ENCODE data around the gene HBEGF.

Gene HBEGF

DNA sequence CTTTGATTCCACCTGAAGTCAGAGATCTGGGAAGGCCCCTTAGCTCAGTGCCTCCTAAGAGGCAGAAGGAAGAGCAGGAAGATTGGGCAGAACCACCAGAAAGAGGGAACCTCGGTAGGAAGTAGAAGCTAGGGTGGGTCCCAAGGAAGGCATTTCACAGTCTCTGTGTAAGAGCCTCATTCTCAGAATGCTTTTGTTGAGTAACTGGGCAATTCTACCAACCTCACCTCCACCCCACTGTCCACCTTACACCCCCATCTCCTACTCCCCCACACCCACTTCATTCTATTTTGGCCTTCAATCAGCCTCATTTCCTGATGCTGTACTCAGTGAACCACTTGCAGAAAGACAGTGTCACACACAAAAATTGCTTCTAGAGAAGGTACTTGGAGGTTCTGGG lies 3.5 kb downstream of the HBEGF start:
- Histone ChIP-seq H3K9ac (ENCODE audit: low read depth, low read length) (no peak overlapping the region), H3K4me1 (ENCODE audit: control insufficient read depth, insufficient read depth, low read length) (peaks cover 10% of the 10 kb centered on the region), H3K4me3 (ENCODE audit: low read depth, low read length) (no peak overlapping the region), H3K36me3 (ENCODE audit: control insufficient read depth, insufficient read depth, low read length) (no peaks in the 10 kb centered on the region), H3K27me3 (ENCODE audit: control insufficient read depth, insufficient read depth, low read length) (peaks cover 12% of the 10 kb centered on the region), H3K9me3 (ENCODE audit: control insufficient read depth, insufficient read depth, low read length) (no peaks in the 10 kb centered on the region)

GRCh38 chr5:140342287-140342686 lies 4.1 kb downstream of the HBEGF start:
- no peak overlapping the region for H3K4me3 ChIP-seq (ENCODE audit: low read depth, low read length)
- H3K36me3 ChIP-seq (ENCODE audit: control insufficient read depth, insufficient read depth, low read length) = no peaks in the 10 kb centered on the region
- H3K4me1 ChIP-seq (ENCODE audit: control insufficient read depth, insufficient read depth, low read length) = peaks cover 10% of the 10 kb centered on the region
- H3K27me3 ChIP-seq (ENCODE audit: control insufficient read depth, insufficient read depth, low read length) = peaks cover 12% of the 10 kb centered on the region
- H3K9ac ChIP-seq (ENCODE audit: low read depth, low read length) = no peak overlapping the region
- no peaks in the 10 kb centered on the region for H3K9me3 ChIP-seq (ENCODE audit: control insufficient read depth, insufficient read depth, low read length)

GRCh38 chr5:140341591-140341990 lies 4.8 kb downstream of the HBEGF start:
- Histone ChIP-seq H3K4me1 (ENCODE audit: control insufficient read depth, insufficient read depth, low read length) (peaks cover 5% of the 10 kb centered on the region), H3K4me3 (ENCODE audit: low read depth, low read length) (no peak overlapping the region), H3K9ac (ENCODE audit: low read depth, low read length) (no peak overlapping the region), H3K36me3 (ENCODE audit: control insufficient read depth, insufficient read depth, low read length) (no peaks in the 10 kb centered on the region), H3K9me3 (ENCODE audit: control insufficient read depth, insufficient read depth, low read length) (no peaks in the 10 kb centered on the region), H3K27me3 (ENCODE audit: control insufficient read depth, insufficient read depth, low read length) (peaks cover 12% of the 10 kb centered on the region)

DNA sequence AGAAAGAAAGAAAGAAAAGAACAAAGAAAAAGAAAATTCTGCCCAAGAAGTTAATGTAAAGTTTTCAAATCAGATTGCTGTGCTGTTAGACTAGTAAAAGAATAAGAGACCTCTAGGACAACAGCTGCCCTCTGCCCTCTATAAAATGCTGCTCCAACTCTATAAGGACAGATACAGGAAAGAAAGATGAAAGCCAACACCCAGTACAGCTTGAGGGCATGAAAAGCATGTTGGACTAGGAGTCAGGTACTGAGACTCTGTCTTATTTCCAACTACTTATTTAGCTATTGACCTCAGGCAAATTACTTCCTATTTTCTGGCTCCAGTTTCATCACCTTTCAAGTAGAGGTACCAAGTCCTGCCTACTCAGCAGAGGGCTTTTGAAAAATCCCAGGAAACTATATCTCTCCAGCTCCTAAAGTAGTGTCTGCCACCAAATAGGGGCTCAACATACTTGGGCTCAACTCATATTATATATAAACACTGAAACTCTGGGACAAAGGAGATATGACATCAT lies 5.7 kb downstream of the HBEGF start:
- no peaks in the 10 kb centered on the region for H3K9me3 ChIP-seq (ENCODE audit: control insufficient read depth, insufficient read depth, low read length)
- H3K27me3 ChIP-seq (ENCODE audit: control insufficient read depth, insufficient read depth, low read length) = peaks cover 10% of the 10 kb centered on the region
- no peak overlapping the region for H3K9ac ChIP-seq (ENCODE audit: low read depth, low read length)
- H3K36me3 ChIP-seq (ENCODE audit: control insufficient read depth, insufficient read depth, low read length) = no peaks in the 10 kb centered on the region
- peaks cover 5% of the 10 kb centered on the region for H3K4me1 ChIP-seq (ENCODE audit: control insufficient read depth, insufficient read depth, low read length)
- H3K4me3 ChIP-seq (ENCODE audit: low read depth, low read length) = no peak overlapping the region

DNA sequence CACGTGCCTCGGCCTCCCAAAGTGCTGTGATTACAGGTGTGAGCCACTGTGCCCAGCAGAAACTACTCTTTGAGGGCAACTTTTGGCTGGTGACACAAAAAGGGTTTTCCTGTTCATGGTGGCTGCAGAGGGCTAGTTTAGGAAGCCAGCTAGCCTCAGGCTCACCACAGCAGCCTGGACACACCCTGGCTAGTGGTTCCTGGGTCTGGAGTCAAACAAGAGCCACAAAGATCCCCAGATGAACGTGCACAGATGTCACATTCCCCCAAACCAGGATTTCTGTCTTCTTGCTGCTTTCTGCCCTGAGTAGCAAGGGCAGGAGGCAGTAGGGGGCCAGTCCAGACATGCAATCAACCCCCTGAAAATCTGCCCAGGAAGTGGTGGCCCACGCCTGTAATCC lies 6.8 kb downstream of the HBEGF start:
- Histone ChIP-seq H3K9me3 (ENCODE audit: control insufficient read depth, insufficient read depth, low read length) (no peaks in the 10 kb centered on the region), H3K4me3 (ENCODE audit: low read depth, low read length) (no peak overlapping the region), H3K4me1 (ENCODE audit: control insufficient read depth, insufficient read depth, low read length) (no peaks in the 10 kb centered on the region), H3K9ac (ENCODE audit: low read depth, low read length) (no peak overlapping the region), H3K36me3 (ENCODE audit: control insufficient read depth, insufficient read depth, low read length) (no peaks in the 10 kb centered on the region), H3K27me3 (ENCODE audit: control insufficient read depth, insufficient read depth, low read length) (no peaks in the 10 kb centered on the region)

GRCh38 chr5:140338908-140339307 lies 7.5 kb downstream of the HBEGF start:
- Histone ChIP-seq H3K9me3 (ENCODE audit: control insufficient read depth, insufficient read depth, low read length) (no peaks in the 10 kb centered on the region), H3K27me3 (ENCODE audit: control insufficient read depth, insufficient read depth, low read length) (no peaks in the 10 kb centered on the region), H3K36me3 (ENCODE audit: control insufficient read depth, insufficient read depth, low read length) (no peaks in the 10 kb centered on the region), H3K4me3 (ENCODE audit: low read depth, low read length) (no peak overlapping the region), H3K9ac (ENCODE audit: low read depth, low read length) (no peak overlapping the region), H3K4me1 (ENCODE audit: control insufficient read depth, insufficient read depth, low read length) (no peaks in the 10 kb centered on the region)

- H3K4me1 ChIP-seq (ENCODE audit: control insufficient read depth, insufficient read depth, low read length) = no peaks in the 10 kb centered on the region
- H3K4me3 ChIP-seq (ENCODE audit: low read depth, low read length) = no peak overlapping the region
- no peaks in the 10 kb centered on the region for H3K27me3 ChIP-seq (ENCODE audit: control insufficient read depth, insufficient read depth, low read length)
- H3K9me3 ChIP-seq (ENCODE audit: control insufficient read depth, insufficient read depth, low read length) = no peaks in the 10 kb centered on the region
- H3K9ac ChIP-seq (ENCODE audit: low read depth, low read length) = no peak overlapping the region
- no peaks in the 10 kb centered on the region for H3K36me3 ChIP-seq (ENCODE audit: control insufficient read depth, insufficient read depth, low read length)
Measured at GRCh38 chr5:140338336-140338735, 8.1 kb downstream of the HBEGF start.

DNA sequence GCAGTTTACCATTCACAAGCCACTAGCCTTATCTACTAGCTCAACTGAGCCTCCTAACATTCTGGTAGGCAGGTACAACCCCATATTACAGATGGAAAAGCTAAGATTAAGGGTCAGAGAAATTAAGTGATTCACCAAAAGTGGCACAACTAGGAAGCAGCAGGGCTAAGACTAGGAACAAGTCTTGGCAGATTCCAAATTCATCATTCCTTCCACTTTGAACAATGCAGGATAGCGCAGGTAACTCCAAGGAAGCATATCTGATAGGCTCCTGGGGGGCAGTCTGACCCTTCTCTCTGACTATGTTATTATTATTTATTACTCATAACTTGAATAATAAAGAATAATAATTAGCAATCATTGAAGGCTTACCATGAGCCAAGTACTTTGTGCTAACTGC lies 8.5 kb downstream of the HBEGF start:
- Histone ChIP-seq H3K27me3 (ENCODE audit: control insufficient read depth, insufficient read depth, low read length) (no peaks in the 10 kb centered on the region), H3K36me3 (ENCODE audit: control insufficient read depth, insufficient read depth, low read length) (no peaks in the 10 kb centered on the region)

GRCh38 chr5:140336388-140336787 lies 10.0 kb downstream of the HBEGF start:
- H3K4me3 ChIP-seq (ENCODE audit: low read depth, low read length) = no peak overlapping the region
- H3K9ac ChIP-seq (ENCODE audit: low read depth, low read length) = no peak overlapping the region
- no peaks in the 10 kb centered on the region for H3K9me3 ChIP-seq (ENCODE audit: control insufficient read depth, insufficient read depth, low read length)
- no peaks in the 10 kb centered on the region for H3K27me3 ChIP-seq (ENCODE audit: control insufficient read depth, insufficient read depth, low read length)
- H3K4me1 ChIP-seq (ENCODE audit: control insufficient read depth, insufficient read depth, low read length) = no peaks in the 10 kb centered on the region
- H3K36me3 ChIP-seq (ENCODE audit: control insufficient read depth, insufficient read depth, low read length) = no peaks in the 10 kb centered on the region

More for the DNA sequence above, 8.5 kb downstream of the HBEGF start:
- Histone ChIP-seq H3K9ac (ENCODE audit: low read depth, low read length) (no peak overlapping the region), H3K9me3 (ENCODE audit: control insufficient read depth, insufficient read depth, low read length) (no peaks in the 10 kb centered on the region), H3K4me1 (ENCODE audit: control insufficient read depth, insufficient read depth, low read length) (no peaks in the 10 kb centered on the region), H3K4me3 (ENCODE audit: low read depth, low read length) (no peak overlapping the region)

GRCh38 chr5:140331638-140332037 lies 14.8 kb downstream of the HBEGF start:
- no peaks in the 10 kb centered on the region for H3K27me3 ChIP-seq (ENCODE audit: control insufficient read depth, insufficient read depth, low read length)
- no peaks in the 10 kb centered on the region for H3K9me3 ChIP-seq (ENCODE audit: control insufficient read depth, insufficient read depth, low read length)
- no peaks in the 10 kb centered on the region for H3K36me3 ChIP-seq (ENCODE audit: control insufficient read depth, insufficient read depth, low read length)
- no peak overlapping the region for H3K4me3 ChIP-seq (ENCODE audit: low read depth, low read length)
- peaks cover 4% of the 10 kb centered on the region for H3K4me1 ChIP-seq (ENCODE audit: control insufficient read depth, insufficient read depth, low read length)
- H3K9ac ChIP-seq (ENCODE audit: low read depth, low read length) = no peak overlapping the region

DNA sequence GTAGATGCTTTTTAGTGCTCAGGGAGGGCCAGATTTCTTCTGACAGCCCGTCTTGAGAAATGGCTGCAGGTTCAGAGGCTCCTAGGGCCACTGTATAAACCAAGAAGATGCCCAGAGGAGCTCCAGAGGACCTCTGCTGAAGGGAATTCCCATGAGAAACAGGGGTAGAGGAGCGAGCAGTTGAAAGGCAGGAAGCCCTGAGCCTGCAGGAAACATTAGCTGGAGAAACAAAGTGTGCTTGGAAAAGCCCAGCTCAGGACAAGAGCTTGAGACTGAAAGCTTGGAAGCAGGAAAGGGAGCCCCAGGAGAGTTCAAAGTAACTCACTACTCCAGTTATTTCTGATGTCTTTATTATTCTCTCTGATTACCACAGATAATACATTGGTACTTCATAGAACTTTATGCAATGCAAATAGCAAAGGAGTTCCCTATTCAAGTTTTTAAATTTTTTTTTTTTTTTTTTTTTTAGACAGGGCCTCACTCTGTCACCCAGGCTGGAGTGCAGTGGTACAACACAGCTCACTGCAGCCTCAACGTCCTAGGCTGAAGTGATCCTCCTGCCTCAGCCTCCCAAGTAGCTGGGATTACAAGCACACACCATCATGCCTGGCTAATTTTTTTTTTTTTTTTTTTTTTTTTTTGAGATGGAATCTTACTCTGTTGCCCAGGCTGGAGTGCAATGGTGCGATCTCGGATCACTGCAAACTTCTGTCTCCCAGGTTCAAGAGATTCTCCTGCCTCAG lies 16.5 kb downstream of the HBEGF start:
- Histone ChIP-seq H3K36me3 (ENCODE audit: control insufficient read depth, insufficient read depth, low read length) (no peaks in the 10 kb centered on the region), H3K4me3 (ENCODE audit: low read depth, low read length) (no peak overlapping the region), H3K9ac (ENCODE audit: low read depth, low read length) (no peak overlapping the region), H3K9me3 (ENCODE audit: control insufficient read depth, insufficient read depth, low read length) (no peaks in the 10 kb centered on the region), H3K27me3 (ENCODE audit: control insufficient read depth, insufficient read depth, low read length) (no peaks in the 10 kb centered on the region), H3K4me1 (ENCODE audit: control insufficient read depth, insufficient read depth, low read length) (peaks cover 4% of the 10 kb centered on the region)

DNA sequence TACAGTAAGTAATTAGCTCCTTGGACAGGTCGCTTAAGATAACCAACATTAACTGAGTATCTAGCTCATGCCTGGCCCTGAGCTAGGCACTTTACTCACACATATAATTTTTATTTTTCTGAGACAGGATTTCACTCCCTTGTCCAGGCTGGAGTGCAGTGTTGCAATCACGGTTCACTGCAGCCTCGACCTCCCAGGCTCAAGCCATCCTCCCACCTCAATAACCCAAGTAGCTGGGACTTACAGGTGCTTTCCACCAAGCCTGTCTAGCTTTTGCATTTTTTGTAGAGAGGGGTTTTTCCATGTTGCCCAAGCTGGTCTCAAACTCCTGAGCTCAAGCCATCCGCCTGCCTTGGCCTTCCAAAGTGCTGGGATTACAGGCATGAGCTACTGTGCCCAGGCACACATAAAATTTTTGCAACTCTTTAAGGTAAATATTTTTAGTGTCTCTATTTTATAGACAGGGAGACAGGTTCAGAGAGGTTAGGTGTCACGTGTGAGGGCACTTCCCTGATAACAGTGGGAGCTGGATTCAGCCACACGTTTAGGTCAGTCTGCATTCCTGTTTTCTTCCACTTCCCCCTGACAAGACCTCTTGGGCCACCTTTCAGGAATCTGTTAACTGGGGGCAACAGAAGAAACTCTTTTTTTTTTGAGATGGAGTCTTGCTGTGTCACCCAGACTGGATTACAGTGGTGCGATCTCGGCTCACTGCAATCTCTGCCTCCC lies 18.2 kb downstream of the HBEGF start:
- Histone ChIP-seq H3K9ac (ENCODE audit: low read depth, low read length) (no peak overlapping the region), H3K9me3 (ENCODE audit: control insufficient read depth, insufficient read depth, low read length) (no peaks in the 10 kb centered on the region), H3K4me3 (ENCODE audit: low read depth, low read length) (no peak overlapping the region), H3K36me3 (ENCODE audit: control insufficient read depth, insufficient read depth, low read length) (no peaks in the 10 kb centered on the region), H3K4me1 (ENCODE audit: control insufficient read depth, insufficient read depth, low read length) (peaks cover 4% of the 10 kb centered on the region), H3K27me3 (ENCODE audit: control insufficient read depth, insufficient read depth, low read length) (no peaks in the 10 kb centered on the region)

All from iPS-15b (cell line).